HepG2 (cell line): ENCODE results near the gene UBE2N. TPM values are rescaled to one million over a fixed set of nuclear protein-coding genes. Genes with fewer than 3 reads are reported as not detected.

Experiments used
- ATAC-seq: fragments of 200-7000 bp; cut with Tn5 transposase; 3 replicates; pipeline ENCODE4 v1.9.1; 2020; ENCODE audit warnings: mild to moderate bottlenecking, moderate library complexity
- BruUV-seq: library from RNA; stranded (reverse); fragments of 400-500 nt; replicated peaks from 2 replicates; lab custom pipeline; 2021; lab: Mats Ljungman, UMichigan
- CTCF ChIA-PET: fragments of 300-600 bp; formaldehyde crosslinking; extraction: SDS; loops from one replicate; lab custom pipeline; 2021; ENCODE audit warnings: low total read pairs, inconsistent platforms, low intra/inter-chr PET ratio; lab: Yijun Ruan, JAX
- POLR2A ChIA-PET: fragments of 350-600 bp; sonication (Branson Sonifier 250); formaldehyde crosslinking; loops from one replicate; lab custom pipeline; 2020; ENCODE audit warnings: antibody characterized with exemption, inconsistent platforms; lab: Yijun Ruan, JAX
- DNase-seq: peaks from one replicate; pipeline ENCODE4 v3.0.0-alpha.2; 2015; ENCODE audit warnings: low spot score
- FAIRE-seq: peaks from 3 replicates; lab custom pipeline; 2011; peaks lifted over from hg19 to GRCh38; lab: Jason Lieb, UNC
- H2AFZ ChIP-seq: one replicate; pipeline ENCODE4 v1.6.1; 2011; ENCODE audit warnings: low read length, inconsistent platforms
- H3K27ac ChIP-seq: fragments of 300-600 bp; 3 replicates; pipeline ENCODE4 v1.8.0; 2011; ENCODE audit warnings: mixed run types, mild to moderate bottlenecking, mixed read lengths, low read length, inconsistent platforms; ENCODE audit not compliant: insufficient read depth; ENCODE audit errors: extremely low read length
- H3K27me3 ChIP-seq, 2 experiments: fragments of 200-600 bp in 1 of 2; 2 replicates in 1 of 2; 3 replicates in 1 of 2; pipeline versions ENCODE4 v1.6.0 to v1.8.0; 2011; ENCODE audit warnings: low read length in 2 of 2, mild to moderate bottlenecking in 2 of 2, moderate library complexity in 2 of 2, inconsistent platforms in 1 of 2; ENCODE audit not compliant: insufficient read depth in 2 of 2, control insufficient read depth in 1 of 2
- H3K36me3 ChIP-seq, 2 experiments: fragments of 200-600 bp in 1 of 2; replicated peaks in 1 of 2; 2 replicates in 1 of 2; 3 replicates in 1 of 2; pipeline versions ENCODE4 v1.5.1 to v1.8.0; 2011; ENCODE audit warnings: low read length in 2 of 2, inconsistent platforms in 1 of 2; ENCODE audit not compliant: insufficient read depth in 2 of 2, control insufficient read depth in 1 of 2
- H3K4me1 ChIP-seq: 2 replicates; pipeline ENCODE4 v1.5.1; 2012; ENCODE audit warnings: low read length, inconsistent platforms; ENCODE audit not compliant: insufficient read depth
- H3K4me2 ChIP-seq: 2 replicates; pipeline ENCODE4 v1.6.0; 2011; ENCODE audit warnings: low read depth, low read length, inconsistent platforms
- H3K4me3 ChIP-seq, 3 experiments: fragments of 200-600 bp in 1 of 3; sonication (generic), shearing (Covaris generic) in 1 of 3; replicated peaks in 1 of 3; 2 replicates each; pipeline ENCODE4 v1.5.1; 2011 to 2016; ENCODE audit warnings: low read length in 3 of 3, inconsistent platforms in 2 of 3, low read depth in 2 of 3, mild to moderate bottlenecking in 2 of 3, control low read depth in 1 of 3, mixed read lengths in 1 of 3; ENCODE audit not compliant: insufficient read depth in 1 of 3
- H3K79me2 ChIP-seq: one replicate; pipeline ENCODE4 v1.6.1; 2011; ENCODE audit warnings: low read length, inconsistent platforms; ENCODE audit not compliant: insufficient read depth
- H3K9ac ChIP-seq: 2 replicates; pipeline ENCODE4 v1.6.0; 2011; ENCODE audit warnings: mild to moderate bottlenecking, low read depth, low read length, inconsistent platforms; ENCODE audit not compliant: insufficient read depth
- H3K9me3 ChIP-seq: 2 replicates; pipeline ENCODE4 v1.5.1; 2012; ENCODE audit warnings: mild to moderate bottlenecking, low read length
- H4K20me1 ChIP-seq: 2 replicates; pipeline ENCODE4 v1.6.0; 2011; ENCODE audit warnings: inconsistent platforms, mild to moderate bottlenecking, low read length, moderate library complexity; ENCODE audit not compliant: insufficient read depth
- CHD4 ChIP-seq: fragments of 200-600 bp; sonication (generic); IDR thresholded peaks from 2 replicates; pipeline ENCODE4 v1.7.0; 2017; ENCODE audit warnings: mild to moderate bottlenecking, low read length, borderline replicate concordance
- NBN ChIP-seq: fragments of 450-650 bp; conservative IDR thresholded peaks from 2 replicates; pipeline ENCODE4 v1.6.1; 2017
- ONECUT2 ChIP-seq: sonication (generic); formaldehyde crosslinking; IDR thresholded peaks from 2 replicates; pipeline ENCODE4 v1.4.0; 2020; ENCODE audit warnings: missing genetic modification reagents
- POLR2G ChIP-seq: fragments of 200-400 bp; formaldehyde crosslinking; IDR thresholded peaks from 2 replicates; pipeline ENCODE4 v1.6.1; 2018; ENCODE audit warnings: mild to moderate bottlenecking, low read depth, low read length, moderate library complexity
- PPARG ChIP-seq: conservative IDR thresholded peaks from 2 replicates; pipeline ENCODE4 v1.6.1; 2016; ENCODE audit warnings: missing biosample characterization, missing genetic modification reagents
- REXO4 ChIP-seq: sonication (generic); formaldehyde crosslinking; IDR thresholded peaks from 2 replicates; pipeline ENCODE4 v1.8.0; 2022; ENCODE audit warnings: missing genetic modification reagents, mild to moderate bottlenecking, borderline replicate concordance
- SIN3B ChIP-seq: fragments of 150-350 bp; IDR thresholded peaks from 2 replicates; pipeline ENCODE4 v1.6.1; 2014; ENCODE audit warnings: low read length
- YEATS2 ChIP-seq: sonication (generic); formaldehyde crosslinking; IDR thresholded peaks from 2 replicates; pipeline ENCODE4 v1.4.0; 2020; ENCODE audit warnings: missing genetic modification reagents, borderline replicate concordance
- ZBTB4 ChIP-seq: sonication (generic); formaldehyde crosslinking; IDR thresholded peaks from 2 replicates; pipeline ENCODE4 v1.4.0; 2020; ENCODE audit warnings: missing genetic modification reagents, mild to moderate bottlenecking, borderline replicate concordance
- ZNF607 ChIP-seq: sonication (generic); formaldehyde crosslinking; IDR thresholded peaks from 2 replicates; pipeline ENCODE4 v1.5.1; 2020; ENCODE audit warnings: missing genetic modification reagents, mild to moderate bottlenecking, borderline replicate concordance
- ZNF652 ChIP-seq: IDR thresholded peaks from 2 replicates; pipeline ENCODE4 v1.6.1; 2016; ENCODE audit warnings: low read depth, borderline replicate concordance
- ZNF7 ChIP-seq: IDR thresholded peaks from 2 replicates; pipeline ENCODE4 v1.6.1; 2016; ENCODE audit warnings: missing biosample characterization, missing genetic modification reagents
- WGBS: methylation state at CpG from one replicate; pipeline ENCODE4 v1.1.6; 2017; ENCODE audit warnings: low lambda C conversion rate; 5-methylcytosine and 5-hydroxymethylcytosine counted together
- in situ Hi-C: cut with HindIII; loops from 2 replicates; pipeline ENCODE4 v1.10.0; 2017; ENCODE audit warnings: low pct_unique_long_range_greater_than_20kb; ENCODE audit not compliant: extremely low pct_ligation_motif_present
- intact Hi-C: fragments of 100-400 bp; cut with micrococcal nuclease; formaldehyde crosslinking; loops from one replicate; pipeline ENCODE4 v1.10.0; 2022; ENCODE audit not compliant: unreplicated experiment
- polyA plus RNA-seq, 8 experiments: library from polyadenylated mRNA; depleted of rRNA in 3 of 8; stranded (reverse) in 7 of 8; unstranded in 1 of 8; fragments of >200 nt; fragmentation: Illumina TruSeq in 4 of 8; extraction: Trizol in 4 of 8; gene quantifications; 2 replicates each; pipeline versions ENCODE4 v1.2.1 to v1.2.3, GENCODE V29; 2011 to 2016; ENCODE audit warnings: low read depth in 4 of 8, missing spikeins in 1 of 8, mixed read lengths in 1 of 8; ENCODE audit not compliant: insufficient read depth in 1 of 8
- total RNA-seq, 5 experiments: library from RNA; depleted of rRNA; stranded (reverse); fragments of >200 nt; fragmentation: Illumina TruSeq; extraction: Trizol; gene quantifications; 2 replicates each; pipeline ENCODE4 v1.2.3, GENCODE V29; 2016; ENCODE audit warnings: low read depth in 1 of 5
- TF ChIP-seq, protein P1 (sequence below): sonication (generic); formaldehyde crosslinking; IDR thresholded peaks from 2 replicates; pipeline ENCODE4 v1.4.0; 2020; ENCODE audit warnings: missing genetic modification reagents, borderline replicate concordance

UBE2N gene
- total and polyA plus RNA-seq, 2 of the 13 experiments (the other 11 are each of a cell fraction or from before 2014, with no cell fraction given) = 188 to 197 TPM

DNA sequence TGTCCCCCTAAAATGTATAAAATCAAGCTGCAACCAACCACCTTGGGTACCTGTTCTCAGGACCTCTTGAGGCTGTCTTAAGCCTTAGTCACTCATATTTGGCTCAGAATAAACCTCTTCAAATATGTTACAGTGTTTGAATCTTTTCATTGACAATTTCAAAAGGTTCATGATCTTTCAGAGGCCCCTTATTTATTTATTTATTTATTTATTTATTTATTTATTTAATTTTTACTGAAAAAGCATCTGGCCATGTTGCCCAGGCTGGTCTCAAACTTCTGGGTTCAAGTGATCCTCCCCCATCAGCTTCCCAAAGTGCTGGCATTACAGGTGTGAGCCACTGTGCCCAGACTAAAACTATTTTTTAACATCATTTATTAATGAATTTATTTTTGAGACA, 72.2 kb downstream of the UBE2N start (continued):
- no peak for TF ChIP-seq ZBTB4
- no peak for TF ChIP-seq PPARG
- TF ChIP-seq REXO4 = no peak
- no peak for TF ChIP-seq CHD4
- TF ChIP-seq, all 625 proteins: peak for 0

DNA sequence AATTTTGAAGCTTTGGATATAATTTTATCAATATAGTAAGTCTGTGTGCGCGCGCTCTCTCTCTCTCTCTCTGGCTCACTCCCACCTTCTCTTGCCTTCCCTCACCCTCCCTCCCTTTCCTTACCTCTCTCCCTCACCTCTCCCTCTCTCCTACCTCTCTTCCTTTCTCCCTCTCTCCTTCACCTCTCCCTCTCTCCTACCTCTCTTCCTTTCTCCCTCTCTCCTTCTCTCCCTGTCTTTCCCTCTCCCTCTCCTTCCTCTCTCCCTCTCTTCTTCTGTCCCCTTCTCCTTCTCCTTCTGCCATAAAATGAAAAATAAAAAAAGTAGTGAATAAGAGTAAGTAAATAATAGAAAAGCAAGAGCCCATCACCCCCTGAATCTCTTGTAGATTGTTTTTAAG, 73.0 kb downstream of the UBE2N start:
- H3K27me3 ChIP-seq = no peaks in the 10 kb centered on the region
- ATAC-seq = no peak
- ChIA-PET POLR2A (no interaction called here), CTCF (no interaction called here)
- no peak overlapping the region for H3K4me3 ChIP-seq
- no peak overlapping the region for H2AFZ ChIP-seq
- H3K9ac ChIP-seq = no peak overlapping the region
- no peak for DNase-seq
- intact Hi-C loops (no loop called here), in situ Hi-C loops (no loop called here)
- no peak for FAIRE-seq
- WGBS = 98% methylated on average over 3 of the region's 3 CpGs
- no peaks in the 10 kb centered on the region for H3K9me3 ChIP-seq
- no peaks in the 10 kb centered on the region for H4K20me1 ChIP-seq
- no peak overlapping the region for H3K4me2 ChIP-seq
- no peak overlapping the region for H3K27ac ChIP-seq
- peaks cover 21% of the 10 kb centered on the region for H3K4me1 ChIP-seq
- H3K36me3 ChIP-seq = no peaks in the 10 kb centered on the region
- H3K79me2 ChIP-seq = peaks cover 4% of the 10 kb centered on the region
- TF ChIP-seq YEATS2 (no peak), SIN3B (no peak), ONECUT2 (CRISPR knock-in tag) (no peak), POLR2G (no peak), ZNF652 (CRISPR knock-in tag) (no peak), ZNF7 (CRISPR knock-in tag) (no peak), ZNF607 (CRISPR knock-in tag) (no peak), NBN (no peak)
- TF ChIP-seq, protein P1, sequence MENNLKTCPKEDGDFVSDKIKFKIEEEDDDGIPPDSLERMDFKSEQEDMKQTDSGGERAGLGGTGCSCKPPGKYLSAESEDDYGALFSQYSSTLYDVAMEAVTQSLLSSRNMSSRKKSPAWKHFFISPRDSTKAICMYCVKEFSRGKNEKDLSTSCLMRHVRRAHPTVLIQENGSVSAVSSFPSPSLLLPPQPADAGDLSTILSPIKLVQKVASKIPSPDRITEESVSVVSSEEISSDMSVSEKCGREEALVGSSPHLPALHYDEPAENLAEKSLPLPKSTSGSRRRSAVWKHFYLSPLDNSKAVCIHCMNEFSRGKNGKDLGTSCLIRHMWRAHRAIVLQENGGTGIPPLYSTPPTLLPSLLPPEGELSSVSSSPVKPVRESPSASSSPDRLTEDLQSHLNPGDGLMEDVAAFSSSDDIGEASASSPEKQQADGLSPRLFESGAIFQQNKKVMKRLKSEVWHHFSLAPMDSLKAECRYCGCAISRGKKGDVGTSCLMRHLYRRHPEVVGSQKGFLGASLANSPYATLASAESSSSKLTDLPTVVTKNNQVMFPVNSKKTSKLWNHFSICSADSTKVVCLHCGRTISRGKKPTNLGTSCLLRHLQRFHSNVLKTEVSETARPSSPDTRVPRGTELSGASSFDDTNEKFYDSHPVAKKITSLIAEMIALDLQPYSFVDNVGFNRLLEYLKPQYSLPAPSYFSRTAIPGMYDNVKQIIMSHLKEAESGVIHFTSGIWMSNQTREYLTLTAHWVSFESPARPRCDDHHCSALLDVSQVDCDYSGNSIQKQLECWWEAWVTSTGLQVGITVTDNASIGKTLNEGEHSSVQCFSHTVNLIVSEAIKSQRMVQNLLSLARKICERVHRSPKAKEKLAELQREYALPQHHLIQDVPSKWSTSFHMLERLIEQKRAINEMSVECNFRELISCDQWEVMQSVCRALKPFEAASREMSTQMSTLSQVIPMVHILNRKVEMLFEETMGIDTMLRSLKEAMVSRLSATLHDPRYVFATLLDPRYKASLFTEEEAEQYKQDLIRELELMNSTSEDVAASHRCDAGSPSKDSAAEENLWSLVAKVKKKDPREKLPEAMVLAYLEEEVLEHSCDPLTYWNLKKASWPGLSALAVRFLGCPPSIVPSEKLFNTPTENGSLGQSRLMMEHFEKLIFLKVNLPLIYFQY (CRISPR knock-in tag) = no peak
- no TSS peak for BruUV-seq
